T-helper 2 cell (primary cell): ENCODE results near the gene DOCK10.

Experiments used
- DNase-seq, 5 experiments: peaks; one replicate each; pipeline versions ENCODE4 v3.0.0 to v3.0.0-alpha.2; 2012 to 2022

Gene DOCK10

GRCh38 chr2:224876522-224876921 is 165.7 kb downstream of the DOCK10 start:
- no peak for DNase-seq

GRCh38 chr2:224875841-224876240 is 166.4 kb downstream of the DOCK10 start:
- DNase-seq = no peak

- no peak for DNase-seq
These were observed 167.1 kb downstream of the DOCK10 start for GRCh38 chr2:224875153-224875552.

GRCh38 chr2:224871813-224872212 is 170.5 kb downstream of the DOCK10 start:
- no peak for DNase-seq

- DNase-seq = no peak
These were observed 171.9 kb downstream of the DOCK10 start for GRCh38 chr2:224870341-224870740.

- no peak for DNase-seq
These were observed 172.6 kb downstream of the DOCK10 start for GRCh38 chr2:224869601-224870233.

- no peak for DNase-seq
These were observed 177.3 kb downstream of the DOCK10 start for GRCh38 chr2:224865016-224865415.

- no peak for DNase-seq
These were observed 181.0 kb downstream of the DOCK10 start for GRCh38 chr2:224861266-224861665.

- no peak for DNase-seq
These were observed 181.5 kb downstream of the DOCK10 start for GRCh38 chr2:224860786-224861185.

GRCh38 chr2:224851811-224852210 is 190.5 kb downstream of the DOCK10 start:
- DNase-seq = no peak

GRCh38 chr2:224850081-224850480 is 192.2 kb downstream of the DOCK10 start:
- peak in 1 of 5 experiments; percentile 23 for DNase-seq

- DNase-seq = peak in 1 of 5 experiments; percentile 53
These were observed 193.0 kb downstream of the DOCK10 start for GRCh38 chr2:224849264-224849663.

- no peak for DNase-seq
These were observed 194.1 kb downstream of the DOCK10 start for GRCh38 chr2:224847961-224848850.

- DNase-seq = no peak
These were observed 194.9 kb downstream of the DOCK10 start for GRCh38 chr2:224847381-224847780.

GRCh38 chr2:224846686-224847085 is 195.6 kb downstream of the DOCK10 start:
- no peak for DNase-seq

GRCh38 chr2:224846161-224846560 is 196.1 kb downstream of the DOCK10 start:
- DNase-seq = no peak

- no peak for DNase-seq
These were observed 199.1 kb downstream of the DOCK10 start for GRCh38 chr2:224843141-224843540.

- no peak for DNase-seq
These were observed 200.4 kb downstream of the DOCK10 start for GRCh38 chr2:224841910-224842309.

GRCh38 chr2:224838335-224838734 is 203.9 kb downstream of the DOCK10 start:
- no peak for DNase-seq

GRCh38 chr2:224837558-224837957 is 204.7 kb downstream of the DOCK10 start:
- no peak for DNase-seq

- no peak for DNase-seq
These were observed 205.2 kb downstream of the DOCK10 start for GRCh38 chr2:224837066-224837465.

- DNase-seq = no peak
These were observed 206.0 kb downstream of the DOCK10 start for GRCh38 chr2:224836263-224836662.

GRCh38 chr2:224835405-224835804 is 206.9 kb downstream of the DOCK10 start:
- DNase-seq = no peak

GRCh38 chr2:224833986-224834385 is 208.3 kb downstream of the DOCK10 start:
- no peak for DNase-seq
